Osteoblast (primary cell): Measurements from ENCODE around the gene PIEZO2. TPM values are rescaled to one million over a fixed set of nuclear protein-coding genes. Genes with fewer than 3 reads are reported as not detected.

Source experiments
- DNase-seq: peaks from one replicate; pipeline ENCODE4 v3.0.0; 2011; ENCODE audit warnings: low spot score, mixed read lengths; ENCODE audit not compliant: insufficient read length; ENCODE audit errors: missing footprints
- H2AFZ ChIP-seq: 2 replicates; pipeline ENCODE4 v1.6.0; 2011; ENCODE audit warnings: mild to moderate bottlenecking, low read length
- H3K27ac ChIP-seq: 2 replicates; pipeline ENCODE4 v1.5.1; 2011; ENCODE audit warnings: mild to moderate bottlenecking, low read depth, low read length, moderate library complexity
- H3K27me3 ChIP-seq: 2 replicates; pipeline ENCODE4 v1.6.0; 2012; ENCODE audit warnings: mild to moderate bottlenecking, control low read depth, inconsistent platforms, low read length, moderate library complexity; ENCODE audit not compliant: insufficient read depth
- H3K36me3 ChIP-seq: 2 replicates; pipeline ENCODE4 v1.5.1; 2011; ENCODE audit warnings: mild to moderate bottlenecking, low read length, control low read depth, moderate library complexity; ENCODE audit not compliant: insufficient read depth
- H3K4me1 ChIP-seq: 2 replicates; pipeline ENCODE4 v1.5.1; 2011; ENCODE audit warnings: mild to moderate bottlenecking, low read length, control low read depth, moderate library complexity; ENCODE audit not compliant: insufficient read depth
- H3K4me2 ChIP-seq: 2 replicates; pipeline ENCODE4 v1.6.0; 2011; ENCODE audit warnings: mild to moderate bottlenecking, low read length; ENCODE audit not compliant: insufficient read depth
- H3K4me3 ChIP-seq: fragments of 200-600 bp; sonication (generic); 3 replicates; pipeline ENCODE4 v1.5.1; 2012; ENCODE audit warnings: mild to moderate bottlenecking, low read length, inconsistent platforms; ENCODE audit not compliant: insufficient read depth
- H3K79me2 ChIP-seq: 2 replicates; pipeline ENCODE4 v1.6.0; 2012; ENCODE audit warnings: mild to moderate bottlenecking, low read length, control low read depth, inconsistent platforms; ENCODE audit not compliant: insufficient read depth
- H3K9me3 ChIP-seq: 2 replicates; pipeline ENCODE4 v1.5.1; 2011; ENCODE audit warnings: low read depth, low read length, control low read depth
- H4K20me1 ChIP-seq: 2 replicates; pipeline ENCODE4 v1.6.0; 2012; ENCODE audit warnings: mild to moderate bottlenecking, low read length, control low read depth; ENCODE audit not compliant: insufficient read depth
- CTCF ChIP-seq: IDR thresholded peaks from 2 replicates; pipeline ENCODE4 v1.5.1; 2011; ENCODE audit warnings: mild to moderate bottlenecking, low read depth, low read length, moderate library complexity; ENCODE audit errors: extremely low read depth
- total RNA-seq: library from RNA; depleted of rRNA; stranded (reverse); fragments of >200 nt; gene quantifications from 2 replicates; pipeline ENCODE4 v1.2.3, GENCODE V29; 2012

PIEZO2 gene
- total RNA-seq, 1 donor = 46.7 TPM

- no peaks in the 10 kb centered on the region for H4K20me1 ChIP-seq
- H3K4me3 ChIP-seq = no peak overlapping the region
- no peak for TF ChIP-seq CTCF
- no peak overlapping the region for H3K27ac ChIP-seq
- no peaks in the 10 kb centered on the region for H3K36me3 ChIP-seq
- no peak for DNase-seq
- H3K27me3 ChIP-seq = no peaks in the 10 kb centered on the region
- H3K79me2 ChIP-seq = no peaks in the 10 kb centered on the region
- no peaks in the 10 kb centered on the region for H3K4me1 ChIP-seq
- H3K9me3 ChIP-seq = no peaks in the 10 kb centered on the region
- no peak overlapping the region for H2AFZ ChIP-seq
- H3K4me2 ChIP-seq = no peak overlapping the region
Measured at GRCh38 chr18:10877987-10878386, 271.4 kb downstream of the PIEZO2 start.

- H3K36me3 ChIP-seq = no peaks in the 10 kb centered on the region
- no peaks in the 10 kb centered on the region for H3K27me3 ChIP-seq
- H4K20me1 ChIP-seq = no peaks in the 10 kb centered on the region
- no peak overlapping the region for H3K27ac ChIP-seq
- no peak overlapping the region for H2AFZ ChIP-seq
- no peaks in the 10 kb centered on the region for H3K9me3 ChIP-seq
- H3K4me3 ChIP-seq = no peak overlapping the region
- no peak for TF ChIP-seq CTCF
- no peaks in the 10 kb centered on the region for H3K4me1 ChIP-seq
- no peak for DNase-seq
- no peaks in the 10 kb centered on the region for H3K79me2 ChIP-seq
- no peak overlapping the region for H3K4me2 ChIP-seq
Measured at GRCh38 chr18:10875811-10876210, 273.6 kb downstream of the PIEZO2 start.

GRCh38 chr18:10872304-10872703 is 277.1 kb downstream of the PIEZO2 start:
- Histone ChIP-seq H3K27me3 (peaks cover 3% of the 10 kb centered on the region), H3K36me3 (no peaks in the 10 kb centered on the region), H3K4me2 (no peak overlapping the region), H4K20me1 (no peaks in the 10 kb centered on the region), H2AFZ (no peak overlapping the region), H3K27ac (no peak overlapping the region), H3K79me2 (no peaks in the 10 kb centered on the region), H3K4me3 (no peak overlapping the region), H3K4me1 (no peaks in the 10 kb centered on the region), H3K9me3 (no peaks in the 10 kb centered on the region)
- no peak for TF ChIP-seq CTCF
- no peak for DNase-seq

GRCh38 chr18:10864722-10865121 is 284.6 kb downstream of the PIEZO2 start:
- Histone ChIP-seq H3K79me2 (no peaks in the 10 kb centered on the region), H3K4me3 (no peak overlapping the region), H3K27ac (no peak overlapping the region), H2AFZ (no peak overlapping the region), H4K20me1 (no peaks in the 10 kb centered on the region), H3K4me1 (no peaks in the 10 kb centered on the region), H3K27me3 (peaks cover 3% of the 10 kb centered on the region), H3K36me3 (no peaks in the 10 kb centered on the region), H3K9me3 (no peaks in the 10 kb centered on the region), H3K4me2 (no peak overlapping the region)
- TF ChIP-seq CTCF = no peak
- DNase-seq = no peak
